ENCODE results near the gene HINT3.

GRCh38 chr6:125981571-125982185 lies 25.1 kb downstream of the HINT3 start:
- TF ChIP-seq CTCF (IDR thresholded peaks at IDR 0.05) (no peak), EP300 (IDR thresholded peaks at IDR 0.05) (no peak), POLR2AphosphoS5 (IDR thresholded peaks at IDR 0.05) (no peak), POLR2A (IDR thresholded peaks at IDR 0.05) (no peak)

Measured in sigmoid colon (tissue), 4 donors.